Skin epidermis (tissue), 12 donors: ENCODE results near the gene SFRP2.
A peak's percentile ranks its signal among the peaks of the same experiment; 100 is the strongest.

Source experiments
- H3K27ac ChIP-seq, 21 experiments: fragments of 200-600 bp; sonication (generic) in 11 of 21; one replicate each; pipeline ENCODE4 v1.5.0; 2020; ENCODE audit warnings: mild to moderate bottlenecking in 3 of 21, inconsistent platforms in 2 of 21, moderate library complexity in 2 of 21
- H3K4me3 ChIP-seq, 7 experiments: fragments of 200-600 bp; sonication (generic) in 2 of 7; one replicate each; pipeline ENCODE4 v1.5.0; 2020; ENCODE audit warnings: inconsistent platforms in 2 of 7, mild to moderate bottlenecking in 2 of 7, moderate library complexity in 1 of 7

The SFRP2 gene

DNA sequence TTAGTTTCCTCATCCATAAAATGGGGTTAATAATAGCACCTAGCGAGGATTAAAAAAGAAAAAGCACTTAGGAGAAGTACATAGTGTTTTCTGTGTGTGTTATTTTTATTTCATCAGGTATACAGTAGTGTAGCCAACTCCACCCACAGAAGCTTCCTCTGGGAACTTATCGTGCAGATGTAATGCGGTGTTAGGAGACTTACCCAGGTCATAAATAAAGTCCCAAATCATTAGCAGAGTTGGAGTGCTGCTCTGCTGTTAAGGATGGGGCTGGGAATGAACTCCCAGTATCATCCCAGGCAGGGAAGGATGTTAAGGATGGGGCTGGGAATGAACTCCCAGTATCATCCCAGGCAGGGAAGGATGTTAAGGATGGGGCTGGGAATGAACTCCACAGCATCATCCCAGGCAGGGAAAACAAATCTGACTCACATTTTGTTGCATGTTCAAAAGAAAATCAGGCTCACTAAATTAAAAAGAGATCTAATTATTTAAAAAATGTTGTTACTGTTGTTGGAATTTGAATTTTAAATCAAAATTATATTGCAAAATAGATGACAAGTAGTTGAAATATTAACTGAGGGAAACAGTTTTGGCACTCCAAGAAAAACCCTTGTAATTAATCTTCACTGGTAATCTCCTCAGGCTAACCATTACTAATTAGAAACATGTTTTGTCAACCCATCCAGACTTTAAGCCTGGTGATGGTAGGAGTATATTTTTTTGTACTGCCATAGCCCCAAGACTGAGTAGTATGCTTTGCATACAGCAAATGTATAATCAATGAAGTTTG is 10.2 kb upstream of the SFRP2 start:
- H3K4me3 ChIP-seq, result no peak overlapping the region
- H3K27ac ChIP-seq, result peak overlapping the region in 2 of 21 experiments; percentile 52 to 70

DNA sequence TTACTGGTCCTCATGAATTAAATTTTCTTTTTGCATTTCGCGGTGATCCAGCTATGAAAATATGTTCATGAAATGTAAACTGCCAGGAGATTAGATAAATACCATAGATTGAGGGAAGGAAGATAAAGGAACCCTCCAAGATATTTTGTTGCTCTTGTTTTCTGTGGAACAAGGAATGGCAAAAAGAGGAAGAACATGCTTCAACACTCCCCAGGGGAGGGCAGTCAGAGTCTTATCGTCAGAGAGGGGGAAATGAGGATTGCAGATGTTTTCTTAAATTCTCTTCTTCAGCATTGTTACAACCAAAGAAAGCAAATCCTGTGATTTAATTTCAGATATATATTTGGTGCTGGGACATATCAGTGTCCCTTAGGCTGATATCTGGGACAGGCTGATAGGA is 9.5 kb upstream of the SFRP2 start:
- Histone ChIP-seq H3K4me3 (no peak overlapping the region), H3K27ac (peak overlapping the region in 2 of 21 experiments; percentile 52 to 70)

DNA sequence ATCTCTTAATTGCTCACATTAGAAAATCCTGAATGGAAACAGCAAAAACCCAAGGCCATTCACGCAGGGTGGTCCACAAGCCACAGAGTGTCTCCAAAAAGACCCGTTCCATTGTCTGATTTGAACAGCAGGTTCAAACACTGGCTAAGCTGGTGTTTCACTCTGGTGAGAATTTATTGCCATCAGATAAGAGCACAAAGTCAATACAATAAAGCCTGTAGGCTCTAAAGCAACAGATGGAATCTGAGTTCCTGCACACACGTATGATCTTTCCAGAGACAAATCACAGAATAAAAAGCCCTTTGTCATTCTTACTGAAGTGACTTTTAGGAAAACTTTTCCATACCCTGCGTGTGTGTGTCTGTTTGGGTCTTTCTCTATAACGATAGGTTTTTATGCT is 5.1 kb upstream of the SFRP2 start:
- H3K4me3 ChIP-seq, result no peak overlapping the region
- no peak overlapping the region for H3K27ac ChIP-seq

DNA sequence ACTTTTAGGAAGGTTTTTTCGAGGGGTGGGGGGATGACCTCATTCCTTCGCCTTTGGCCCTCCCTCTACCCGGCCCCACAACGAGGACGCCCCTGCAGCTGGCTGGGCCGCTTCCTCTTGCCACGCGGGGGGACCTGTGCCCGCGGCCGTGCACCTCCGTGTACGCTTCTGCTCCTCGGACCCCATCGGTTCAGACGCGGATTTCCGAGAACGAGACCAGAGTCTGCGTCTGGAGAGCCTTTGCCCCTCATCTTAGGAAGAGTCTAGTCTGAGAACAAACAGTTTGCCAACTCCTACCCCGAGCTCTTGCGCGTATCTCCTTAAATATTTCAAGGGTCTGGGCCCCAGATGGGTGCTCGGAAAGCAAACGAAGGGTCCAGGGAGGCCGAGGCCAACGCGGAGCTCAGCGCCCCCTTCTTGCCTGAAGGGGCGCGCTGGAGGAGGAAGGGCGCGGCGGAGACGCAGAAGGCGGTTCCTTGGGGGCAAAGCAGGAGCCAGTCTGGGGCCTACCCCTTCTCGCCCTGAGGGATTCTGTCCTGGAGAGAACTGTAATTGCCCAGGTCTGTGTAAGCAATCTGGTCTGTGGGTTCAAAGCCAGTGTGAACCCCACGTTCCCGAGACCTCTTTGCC is 3.9 kb upstream of the SFRP2 start:
- peak overlapping the region in 9 of 21 experiments; percentile 12 to 80 (median 40) for H3K27ac ChIP-seq
- H3K4me3 ChIP-seq, result peak overlapping the region in 2 of 7 experiments; percentile 2 to 12

DNA sequence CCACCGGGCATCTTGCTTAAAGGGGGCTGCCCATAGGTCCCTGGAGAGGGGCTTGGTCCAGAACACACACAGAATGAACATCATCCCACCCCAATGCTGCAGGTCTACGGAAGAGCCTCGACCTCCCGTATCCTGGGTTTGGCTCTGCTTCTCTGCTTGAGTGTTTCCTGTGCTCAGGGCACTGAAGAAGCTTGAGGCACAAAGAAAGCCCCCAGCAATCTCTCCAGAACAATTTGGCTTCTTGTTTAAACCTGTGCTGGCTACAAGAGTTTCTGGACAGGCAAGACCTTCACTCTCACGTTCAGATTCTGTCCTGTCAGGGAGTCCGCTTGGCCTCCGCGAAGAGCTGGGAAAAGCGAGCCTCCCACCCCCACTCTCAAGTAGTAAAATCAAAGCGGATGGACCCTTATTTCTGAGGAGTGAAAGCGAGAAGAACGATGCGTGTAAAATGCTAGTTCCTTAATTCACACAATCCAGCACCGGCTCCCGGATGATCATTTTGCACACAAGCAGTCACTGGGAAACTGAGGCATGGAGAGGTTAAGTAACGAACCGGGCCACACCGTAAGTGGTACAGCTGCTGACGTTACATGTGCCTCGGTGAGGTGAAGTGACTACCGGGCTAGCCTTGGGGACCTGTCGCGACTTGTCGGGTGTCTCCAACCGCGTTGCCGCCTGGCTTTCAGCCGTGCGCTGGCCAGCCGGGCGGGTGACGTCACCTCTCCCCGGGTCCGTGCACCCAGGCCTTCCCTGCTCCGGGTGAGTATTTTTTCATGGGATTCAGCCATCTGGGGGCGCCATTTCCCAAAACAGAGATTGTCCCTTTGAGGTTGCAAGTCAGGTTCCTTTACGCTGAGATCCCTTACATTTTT is 3.1 kb upstream of the SFRP2 start:
- peak overlapping the region in 3 of 7 experiments; percentile 2 to 23 (median 12) for H3K4me3 ChIP-seq

DNA sequence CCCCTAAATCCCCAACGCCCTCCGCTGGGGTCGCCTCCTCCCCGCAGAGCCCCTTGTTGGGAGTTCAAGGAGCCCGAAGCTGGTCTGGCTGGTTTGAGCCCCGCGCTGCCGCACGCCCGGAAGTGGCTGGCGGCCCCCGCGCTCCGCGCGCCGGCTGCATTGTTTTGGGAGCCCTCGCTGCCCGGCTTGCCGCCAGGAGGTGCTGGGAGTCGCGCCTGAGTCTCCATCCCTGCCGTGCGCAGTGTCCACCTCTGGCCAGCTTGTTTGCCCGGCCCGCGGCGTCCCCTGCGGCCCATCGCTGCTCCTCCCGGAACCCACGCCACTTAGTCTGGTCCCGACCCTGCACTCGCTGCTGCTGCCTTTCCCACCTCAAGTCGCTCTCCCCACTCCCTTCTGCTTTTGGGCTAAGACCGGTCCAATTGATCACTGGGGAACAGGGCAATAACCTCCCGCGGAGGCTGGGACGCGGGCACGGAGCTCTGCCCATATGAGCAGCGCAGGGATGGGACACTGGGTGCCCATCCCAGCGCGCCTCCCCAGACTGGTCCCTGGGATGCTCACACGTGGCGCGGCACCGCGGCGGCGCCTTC is 2.2 kb upstream of the SFRP2 start:
- Histone ChIP-seq H3K4me3 (peak overlapping the region; percentile 2 to 38 (median 23)), H3K27ac (peak overlapping the region in 17 of 21 experiments; percentile 5 to 80 (median 64))

More for the DNA sequence above, 3.1 kb upstream of the SFRP2 start:
- H3K27ac ChIP-seq, result peak overlapping the region in 12 of 21 experiments; percentile 9 to 80 (median 65)

DNA sequence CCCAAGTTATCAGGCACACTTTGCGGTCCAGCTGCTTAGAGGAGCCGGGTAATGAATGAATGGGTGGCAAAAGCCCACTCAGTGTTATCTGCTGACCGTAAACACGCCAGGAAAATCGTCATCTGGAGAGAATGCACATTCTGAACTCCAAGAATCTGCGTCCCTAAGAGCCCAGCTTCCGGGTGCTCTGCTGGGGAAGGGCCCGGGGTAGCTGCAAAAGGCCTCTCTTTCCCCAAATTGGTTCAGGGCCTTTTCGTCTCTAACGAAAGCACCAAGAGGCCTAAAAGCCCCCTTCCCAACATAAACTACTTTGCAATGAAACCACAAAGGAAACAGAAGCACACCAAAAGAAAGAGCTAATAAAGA is 1.6 kb upstream of the SFRP2 start:
- H3K27ac ChIP-seq, result peak overlapping the region in 18 of 21 experiments; percentile 5 to 80 (median 65)
- peak overlapping the region; percentile 2 to 38 (median 23) for H3K4me3 ChIP-seq

DNA sequence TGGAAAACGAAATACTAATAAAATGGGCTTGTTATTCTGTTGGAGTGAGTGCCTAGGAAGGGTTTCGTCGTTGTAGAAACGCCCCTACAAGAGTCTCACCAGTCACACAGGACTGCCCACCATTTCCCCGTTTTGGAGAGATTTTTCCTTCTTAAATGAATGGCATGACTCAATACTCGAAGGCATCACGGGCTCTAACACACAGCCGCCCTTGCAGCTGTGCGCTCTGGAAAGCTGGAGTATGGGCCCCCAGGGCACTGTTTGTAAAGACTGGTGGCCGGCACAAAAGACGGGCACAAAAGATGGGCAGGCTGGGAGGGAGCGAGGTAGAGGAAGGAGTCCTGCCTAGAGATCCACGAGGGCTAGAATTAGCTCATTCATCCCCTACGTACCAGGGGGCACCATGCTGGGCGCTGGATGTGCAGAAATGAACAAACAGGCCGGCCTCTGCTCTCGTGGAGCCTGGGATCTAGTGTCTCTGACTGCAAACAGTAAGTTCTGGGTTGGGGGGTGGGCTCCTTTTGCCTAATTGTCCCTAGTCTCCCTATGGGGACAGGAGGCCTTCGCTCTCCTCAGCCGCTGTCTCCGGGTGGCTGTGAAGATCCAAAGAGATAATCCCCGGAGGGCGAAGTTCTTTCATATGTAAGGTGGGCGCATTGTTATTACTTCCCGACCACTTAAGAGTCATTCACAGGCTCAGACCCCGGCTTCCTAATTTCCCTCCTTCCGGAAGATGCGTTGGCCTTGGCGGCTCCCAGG is 1.0 kb upstream of the SFRP2 start:
- Histone ChIP-seq H3K4me3 (peak overlapping the region in 6 of 7 experiments; percentile 11 to 38 (median 30)), H3K27ac (peak overlapping the region in 17 of 21 experiments; percentile 4 to 80 (median 68))

DNA sequence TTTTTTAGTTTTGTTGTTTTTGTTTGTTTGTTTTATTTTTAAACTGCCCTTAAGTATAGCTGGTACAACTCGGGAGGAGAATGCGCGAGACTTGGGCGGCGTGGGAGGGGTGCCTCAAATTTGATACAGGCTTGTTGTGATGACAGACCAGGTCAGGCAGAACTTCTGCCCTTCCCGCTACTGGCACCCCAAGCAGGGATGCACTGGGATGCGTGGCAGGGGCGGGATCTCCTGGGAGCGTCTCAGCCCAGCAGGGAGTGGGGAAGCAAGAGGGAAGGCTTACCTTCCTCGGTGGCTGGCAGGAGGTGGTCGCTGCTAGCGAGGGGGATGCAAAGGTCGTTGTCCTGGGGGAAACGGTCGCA is 851 bp downstream of the SFRP2 start:
- H3K27ac ChIP-seq, result peak overlapping the region in 12 of 21 experiments; percentile 13 to 80 (median 68)

DNA sequence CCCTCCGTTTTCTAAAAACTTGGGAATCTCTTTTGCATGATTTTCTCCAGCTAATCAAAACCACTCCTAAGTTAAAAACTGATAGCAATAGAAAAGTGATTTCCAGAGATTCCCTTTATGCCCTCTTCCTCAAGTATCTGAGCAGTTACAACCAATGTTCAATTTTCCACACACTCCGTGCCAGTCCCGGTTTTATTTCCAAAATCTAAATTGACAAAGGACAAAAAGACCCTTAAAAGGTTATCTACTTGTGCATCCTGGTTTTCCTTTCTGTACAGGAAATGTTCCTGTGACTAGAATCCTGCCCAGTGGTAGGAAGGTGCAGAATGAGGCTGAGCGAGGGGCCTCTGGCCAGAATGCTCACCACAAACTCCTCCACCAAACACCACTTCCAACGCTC is 1.3 kb downstream of the SFRP2 start:
- peak overlapping the region in 6 of 7 experiments; percentile 14 to 38 (median 31) for H3K4me3 ChIP-seq

More for the DNA sequence above, 851 bp downstream of the SFRP2 start:
- H3K4me3 ChIP-seq, result peak overlapping the region; percentile 23 to 38 (median 31)

DNA sequence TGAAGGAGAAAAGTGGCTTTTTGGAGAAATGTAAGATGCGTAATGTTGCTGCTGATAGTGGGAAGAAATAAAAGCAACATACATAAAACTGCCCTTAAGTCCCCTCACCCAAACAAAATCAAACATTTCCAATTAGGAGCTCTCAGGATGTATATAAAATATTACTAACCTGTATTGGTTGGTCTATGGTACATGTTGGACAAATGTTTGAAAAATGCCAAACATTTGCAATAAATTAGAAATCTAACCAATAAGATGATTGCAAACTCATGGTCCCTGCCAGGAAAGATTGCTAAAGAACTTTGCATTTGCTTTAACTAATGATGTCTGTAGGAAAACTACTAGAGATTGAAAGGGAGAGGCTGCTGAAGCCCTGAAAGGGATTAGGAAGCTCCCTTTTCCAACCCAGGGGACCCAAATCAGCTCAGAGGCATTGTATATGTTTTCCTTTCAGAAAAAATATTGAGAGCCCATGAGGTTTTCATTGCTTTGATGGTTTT is 1.8 kb downstream of the SFRP2 start:
- Histone ChIP-seq H3K4me3 (peak overlapping the region in 6 of 7 experiments; percentile 14 to 38 (median 31)), H3K27ac (peak overlapping the region in 6 of 21 experiments; percentile 43 to 79 (median 75))

More for the DNA sequence above, 1.3 kb downstream of the SFRP2 start:
- peak overlapping the region in 10 of 21 experiments; percentile 19 to 80 (median 72) for H3K27ac ChIP-seq

DNA sequence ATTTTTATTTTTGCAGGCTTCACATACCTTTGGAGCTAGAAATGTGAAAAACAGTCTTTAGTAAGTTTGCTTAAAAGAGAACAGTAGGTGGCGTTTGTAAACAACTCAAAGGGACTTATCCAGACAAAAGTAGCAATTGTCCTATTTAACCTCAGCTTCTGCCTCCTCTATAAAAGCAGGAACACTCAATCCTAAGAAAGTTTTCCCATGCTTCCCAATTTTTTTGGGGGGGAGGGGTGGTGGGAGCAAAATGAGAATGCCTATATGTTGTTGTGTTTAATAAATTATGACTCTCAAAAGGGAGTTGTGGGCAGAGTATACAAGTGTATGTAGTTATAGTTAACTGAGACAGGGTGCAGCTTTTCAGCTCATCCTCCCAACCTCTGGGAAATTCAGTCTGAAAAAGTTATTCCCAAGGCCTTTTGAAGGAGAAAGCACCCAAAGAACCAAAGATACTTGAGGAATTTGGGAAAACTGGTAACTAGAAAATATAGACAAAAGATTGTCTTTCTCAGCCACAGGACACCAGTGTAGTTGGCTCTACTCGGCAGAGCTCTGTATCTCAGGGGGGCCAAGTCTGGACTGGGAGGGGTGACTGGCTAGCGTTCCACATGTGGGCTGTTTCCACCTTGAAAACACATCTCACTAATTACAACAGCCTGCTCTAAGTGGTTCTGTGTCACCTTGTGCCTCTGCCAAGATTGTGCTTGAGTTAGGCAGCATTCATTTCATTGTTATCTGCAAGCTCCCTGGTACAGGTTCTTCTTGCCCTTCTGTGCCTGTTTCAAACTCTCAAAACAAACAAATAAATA is 2.8 kb downstream of the SFRP2 start:
- H3K4me3 ChIP-seq, result peak overlapping the region in 5 of 7 experiments; percentile 23 to 38 (median 32)
- H3K27ac ChIP-seq, result peak overlapping the region in 2 of 21 experiments; percentile 24 to 79

DNA sequence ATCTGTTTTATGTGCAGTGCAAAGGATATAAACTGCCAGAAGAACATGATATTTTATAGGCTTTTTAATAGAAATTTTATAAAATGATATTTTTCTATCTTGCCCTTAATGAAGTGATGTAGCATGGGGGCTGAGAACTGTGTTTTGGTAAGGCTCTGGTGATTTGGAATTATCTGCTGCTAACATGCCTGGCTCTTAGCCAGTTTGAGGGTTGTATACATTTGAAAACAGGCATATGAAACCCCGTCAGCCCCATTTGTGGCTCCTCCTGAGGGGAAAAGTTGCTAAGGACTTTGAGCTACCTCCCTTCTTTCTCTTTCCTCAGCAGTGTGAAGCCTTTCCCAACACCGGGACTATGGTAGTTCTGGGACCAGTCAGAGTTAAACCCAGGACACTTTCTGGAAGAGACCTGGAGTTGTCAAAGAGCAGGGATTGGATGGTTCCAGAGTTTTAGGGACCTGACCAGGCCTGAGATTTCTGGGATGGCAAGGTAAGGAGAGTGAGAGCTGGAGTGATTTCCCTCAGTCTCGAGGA is 4.7 kb downstream of the SFRP2 start:
- Histone ChIP-seq H3K4me3 (no peak overlapping the region), H3K27ac (no peak overlapping the region)

DNA sequence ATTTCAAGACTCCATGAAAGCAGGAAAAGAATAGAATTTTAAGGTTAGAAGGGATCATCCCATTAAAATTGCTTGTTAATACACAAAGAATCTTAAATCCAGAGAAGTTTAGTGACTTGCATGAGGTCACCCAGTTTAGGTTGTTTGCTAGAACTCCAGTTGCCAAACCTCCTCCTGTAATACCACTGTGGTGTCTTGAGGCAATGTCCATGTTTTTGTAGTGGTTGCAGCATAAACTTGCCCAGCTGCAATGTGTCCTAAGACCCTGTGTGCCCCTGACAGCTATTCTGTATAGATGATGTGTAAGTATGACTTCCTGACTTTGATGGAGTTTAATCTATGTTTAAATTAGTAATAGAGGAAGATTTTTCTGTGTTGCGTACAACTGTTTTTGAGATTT is 6.3 kb downstream of the SFRP2 start:
- H3K4me3 ChIP-seq, result no peak overlapping the region
- no peak overlapping the region for H3K27ac ChIP-seq

DNA sequence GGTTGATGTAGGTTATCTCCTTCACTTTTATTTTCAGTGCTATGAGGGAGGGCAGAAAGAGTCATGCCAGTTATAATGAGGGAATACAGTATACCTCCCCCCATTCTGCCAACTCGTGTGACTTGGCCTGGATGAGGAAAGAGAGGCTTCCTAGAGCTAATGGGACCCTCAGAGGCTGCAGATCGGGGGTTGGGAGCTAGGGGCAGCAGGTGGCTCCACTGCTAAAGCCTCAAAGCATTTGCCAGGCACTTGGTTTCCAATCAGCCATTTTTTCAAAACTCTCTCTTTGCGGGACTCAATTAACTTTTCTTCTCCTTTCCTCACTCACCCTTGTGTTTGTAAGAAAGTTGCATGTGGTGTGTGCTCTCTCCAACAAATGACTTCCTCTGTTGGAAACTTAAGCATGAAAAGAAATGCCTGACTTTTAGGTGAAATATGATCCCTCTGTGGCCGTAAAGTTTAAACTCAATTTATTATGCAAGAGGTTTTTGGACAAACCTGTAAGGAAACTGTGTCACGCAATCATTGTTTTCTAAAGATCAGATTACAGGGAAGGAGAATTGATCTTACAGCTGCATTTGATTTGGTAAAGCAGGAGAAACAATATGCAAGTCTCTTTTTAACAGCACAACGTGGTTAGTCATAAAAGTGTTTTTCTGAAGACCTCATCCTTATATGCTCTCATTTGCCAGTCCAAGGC is 7.0 kb downstream of the SFRP2 start:
- Histone ChIP-seq H3K27ac (no peak overlapping the region), H3K4me3 (no peak overlapping the region)

DNA sequence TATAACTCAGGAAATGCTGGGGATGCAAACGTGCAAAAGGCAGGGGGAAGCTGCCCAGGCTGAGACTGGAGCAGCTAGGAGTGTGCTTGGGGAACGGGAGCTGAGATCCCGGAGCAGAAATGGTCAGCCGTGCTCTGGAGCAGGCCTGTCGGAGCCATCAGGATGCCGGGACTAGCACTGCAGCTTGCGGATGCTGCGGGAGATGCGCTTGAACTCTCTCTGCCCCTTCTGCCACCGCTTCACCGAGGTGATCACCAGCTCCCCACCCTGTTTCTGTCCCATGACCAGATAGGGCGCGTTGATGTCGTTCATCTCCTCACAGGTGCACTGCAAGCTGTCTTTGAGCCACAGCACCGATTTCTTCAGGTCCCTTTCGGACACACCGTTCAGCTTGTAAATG is 7.6 kb downstream of the SFRP2 start:
- Histone ChIP-seq H3K4me3 (no peak overlapping the region), H3K27ac (no peak overlapping the region)

DNA sequence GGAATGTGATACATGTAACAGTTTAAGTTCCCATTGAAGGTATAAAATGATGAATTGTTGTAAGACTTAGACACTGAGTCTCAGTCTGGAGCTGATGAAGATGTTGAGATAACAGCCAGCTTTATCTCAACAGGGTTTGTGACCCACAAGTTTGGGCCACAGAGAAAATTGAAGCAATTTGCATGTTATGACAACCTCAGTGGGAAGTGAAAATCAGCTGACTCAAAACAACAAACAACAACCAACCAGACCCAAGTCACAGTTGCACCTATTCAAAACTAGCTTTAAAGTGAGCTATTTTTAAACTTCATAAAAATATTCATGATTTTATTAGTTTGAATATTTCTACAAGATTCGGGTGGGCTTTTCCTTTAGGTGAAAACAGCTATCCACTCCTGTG is 8.0 kb downstream of the SFRP2 start:
- Histone ChIP-seq H3K27ac (no peak overlapping the region), H3K4me3 (no peak overlapping the region)
